Activated naive CD8-positive, alpha-beta T cell treated with anti-CD3 and anti-CD28 coated beads, Interleukin-2, amount 50 U/mL, for 16 hours (primary cell): ENCODE data around the gene ACOX3.
"Not testable (repeated sequence)": the region's sequence is repeated elsewhere in the genome, so short reads cannot be mapped to it uniquely, and the experiment has no call there.

ENCODE experiments used
- DNase-seq: peaks from one replicate; pipeline ENCODE4 v3.0.0-alpha.2; 2020; ENCODE audit warnings: low read depth, low spot score

ACOX3 gene

GRCh38 chr4:8353912-8354453 is 86.5 kb downstream of the ACOX3 start:
- no peak for DNase-seq

GRCh38 chr4:8353158-8353669 is 87.3 kb downstream of the ACOX3 start:
- DNase-seq = no peak

- no peak for DNase-seq
These were observed 88.0 kb downstream of the ACOX3 start for GRCh38 chr4:8352368-8353157.

GRCh38 chr4:8351931-8352367 is 88.6 kb downstream of the ACOX3 start:
- DNase-seq = no peak

- DNase-seq = no peak
These were observed 89.6 kb downstream of the ACOX3 start for GRCh38 chr4:8350841-8351461.

- no peak for DNase-seq
These were observed 90.2 kb downstream of the ACOX3 start for GRCh38 chr4:8350352-8350751.

- no peak for DNase-seq
These were observed 90.8 kb downstream of the ACOX3 start for GRCh38 chr4:8349664-8350236.

GRCh38 chr4:8349236-8349635 is 91.3 kb downstream of the ACOX3 start:
- not testable (repeated sequence) for DNase-seq

- DNase-seq = no peak
These were observed 92.5 kb downstream of the ACOX3 start for GRCh38 chr4:8348071-8348470.

- DNase-seq = no peak
These were observed 92.9 kb downstream of the ACOX3 start for GRCh38 chr4:8347660-8348059.

- no peak for DNase-seq
These were observed 93.5 kb downstream of the ACOX3 start for GRCh38 chr4:8346838-8347605.

GRCh38 chr4:8345946-8346814 is 94.3 kb downstream of the ACOX3 start:
- no peak for DNase-seq

- DNase-seq = no peak
These were observed 95.2 kb downstream of the ACOX3 start for GRCh38 chr4:8345053-8345945.

- no peak for DNase-seq
These were observed 96.1 kb downstream of the ACOX3 start for GRCh38 chr4:8344377-8344776.

- DNase-seq = no peak
These were observed 96.6 kb downstream of the ACOX3 start for GRCh38 chr4:8343967-8344331.

- DNase-seq = no peak
These were observed 97.1 kb downstream of the ACOX3 start for GRCh38 chr4:8343262-8343966.

- DNase-seq = no peak
These were observed 97.8 kb downstream of the ACOX3 start for GRCh38 chr4:8342651-8343261.

GRCh38 chr4:8341691-8342090 is 98.8 kb downstream of the ACOX3 start:
- no peak for DNase-seq

- DNase-seq = not testable (repeated sequence)
These were observed 99.2 kb downstream of the ACOX3 start for GRCh38 chr4:8341281-8341680.
